ENCODE data around the gene LRGUK.

DNA sequence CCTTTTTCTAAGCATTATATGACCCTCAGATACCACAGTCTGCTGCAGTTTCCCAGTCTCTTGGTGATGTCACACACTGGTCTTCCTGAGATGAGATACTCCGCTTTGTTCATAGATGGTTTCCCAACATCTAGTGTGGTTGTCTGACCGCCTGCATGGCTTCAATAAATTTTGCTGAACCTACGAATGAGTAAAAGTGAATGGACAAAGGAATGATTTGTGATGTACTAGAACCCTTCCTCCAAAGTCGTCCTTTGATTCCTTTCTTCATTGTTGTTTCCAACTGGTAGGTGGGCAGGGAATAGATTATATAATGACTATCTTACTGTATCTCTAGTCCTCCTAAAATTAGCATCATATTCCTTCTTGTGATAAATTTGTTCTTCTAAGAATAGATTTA is 107.1 kb downstream of the LRGUK start:
- no peak for TF ChIP-seq POLR2A (IDR thresholded peaks at IDR 0.05)
- TF ChIP-seq, protein P1, sequence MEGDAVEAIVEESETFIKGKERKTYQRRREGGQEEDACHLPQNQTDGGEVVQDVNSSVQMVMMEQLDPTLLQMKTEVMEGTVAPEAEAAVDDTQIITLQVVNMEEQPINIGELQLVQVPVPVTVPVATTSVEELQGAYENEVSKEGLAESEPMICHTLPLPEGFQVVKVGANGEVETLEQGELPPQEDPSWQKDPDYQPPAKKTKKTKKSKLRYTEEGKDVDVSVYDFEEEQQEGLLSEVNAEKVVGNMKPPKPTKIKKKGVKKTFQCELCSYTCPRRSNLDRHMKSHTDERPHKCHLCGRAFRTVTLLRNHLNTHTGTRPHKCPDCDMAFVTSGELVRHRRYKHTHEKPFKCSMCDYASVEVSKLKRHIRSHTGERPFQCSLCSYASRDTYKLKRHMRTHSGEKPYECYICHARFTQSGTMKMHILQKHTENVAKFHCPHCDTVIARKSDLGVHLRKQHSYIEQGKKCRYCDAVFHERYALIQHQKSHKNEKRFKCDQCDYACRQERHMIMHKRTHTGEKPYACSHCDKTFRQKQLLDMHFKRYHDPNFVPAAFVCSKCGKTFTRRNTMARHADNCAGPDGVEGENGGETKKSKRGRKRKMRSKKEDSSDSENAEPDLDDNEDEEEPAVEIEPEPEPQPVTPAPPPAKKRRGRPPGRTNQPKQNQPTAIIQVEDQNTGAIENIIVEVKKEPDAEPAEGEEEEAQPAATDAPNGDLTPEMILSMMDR (IDR thresholded peaks at IDR 0.05) = no peak

All from esophagus squamous epithelium (tissue), 4 donors.